ENCODE results near the gene ITGB3BP. TPM values are rescaled to one million over a fixed set of nuclear protein-coding genes. Genes with fewer than 3 reads are reported as not detected.

Gene ITGB3BP
- total RNA-seq, 2 donors from 2014 or later = 13.3 to 20.3 TPM

GRCh38 chr1:63537006-63537405 is 14.0 kb upstream of the ITGB3BP start:
- H3K4me1 Mint-ChIP-seq = no peaks in the 10 kb centered on the region
- H3K36me3 Mint-ChIP-seq (ENCODE audit: low read depth) = no peaks in the 10 kb centered on the region
- no peak for ATAC-seq
- no peaks in the 10 kb centered on the region for H3K27me3 Mint-ChIP-seq
- H3K27ac Mint-ChIP-seq = no peak overlapping the region
- no peak overlapping the region for H3K4me3 Mint-ChIP-seq
- H3K9me3 ChIP-seq (ENCODE audit: control insufficient read depth, low read length, poor library complexity, severe bottlenecking) = no peaks in the 10 kb centered on the region
- no peak for DNase-seq

- DNase-seq (no peak), ATAC-seq (no peak)
- no peaks in the 10 kb centered on the region for H3K9me3 ChIP-seq (ENCODE audit: control insufficient read depth, low read length, poor library complexity, severe bottlenecking)
- Mint-ChIP-seq H3K4me3 (no peak overlapping the region), H3K4me1 (peaks cover 2% of the 10 kb centered on the region), H3K27ac (no peak overlapping the region), H3K27me3 (no peaks in the 10 kb centered on the region), H3K36me3 (ENCODE audit: low read depth) (no peaks in the 10 kb centered on the region)
These were observed 11.4 kb upstream of the ITGB3BP start for GRCh38 chr1:63534406-63534805.

- no peaks in the 10 kb centered on the region for H3K36me3 Mint-ChIP-seq (ENCODE audit: low read depth)
- H3K4me1 Mint-ChIP-seq = peaks cover 2% of the 10 kb centered on the region
- DNase-seq (no peak), ATAC-seq (no peak)
- H3K27ac Mint-ChIP-seq = no peak overlapping the region
- no peak overlapping the region for H3K4me3 Mint-ChIP-seq
- no peaks in the 10 kb centered on the region for H3K27me3 Mint-ChIP-seq
- H3K9me3 ChIP-seq (ENCODE audit: control insufficient read depth, low read length, poor library complexity, severe bottlenecking) = no peaks in the 10 kb centered on the region
These were observed 10.9 kb upstream of the ITGB3BP start for GRCh38 chr1:63533931-63534330.

- no peaks in the 10 kb centered on the region for H3K9me3 ChIP-seq (ENCODE audit: control insufficient read depth, low read length, poor library complexity, severe bottlenecking)
- Mint-ChIP-seq H3K36me3 (ENCODE audit: low read depth) (no peaks in the 10 kb centered on the region), H3K27ac (no peak overlapping the region), H3K27me3 (no peaks in the 10 kb centered on the region), H3K4me3 (no peak overlapping the region), H3K4me1 (peaks cover 2% of the 10 kb centered on the region)
- DNase-seq (no peak), ATAC-seq (no peak)
These were observed 9.7 kb upstream of the ITGB3BP start for GRCh38 chr1:63532727-63533126.

- DNase-seq (no peak), ATAC-seq (no peak)
- Mint-ChIP-seq H3K4me3 (no peak overlapping the region), H3K4me1 (peaks cover 14% of the 10 kb centered on the region), H3K27ac (peak overlapping the region; percentile 97), H3K27me3 (no peaks in the 10 kb centered on the region), H3K36me3 (ENCODE audit: low read depth) (no peaks in the 10 kb centered on the region)
- H3K9me3 ChIP-seq (ENCODE audit: control insufficient read depth, low read length, poor library complexity, severe bottlenecking) = no peaks in the 10 kb centered on the region
These were observed 1.2 kb upstream of the ITGB3BP start for GRCh38 chr1:63524201-63524600.

GRCh38 chr1:63523738-63524137 is 713 bp upstream of the ITGB3BP start:
- Mint-ChIP-seq H3K36me3 (ENCODE audit: low read depth) (no peaks in the 10 kb centered on the region), H3K27ac (peak overlapping the region; percentile 97), H3K27me3 (no peaks in the 10 kb centered on the region), H3K4me3 (peak overlapping the region; percentile 97), H3K4me1 (peaks cover 14% of the 10 kb centered on the region)
- DNase-seq = no peak
- no peaks in the 10 kb centered on the region for H3K9me3 ChIP-seq (ENCODE audit: control insufficient read depth, low read length, poor library complexity, severe bottlenecking)
- peak; percentile 22 for ATAC-seq

GRCh38 chr1:63516629-63517028 is 6.4 kb downstream of the ITGB3BP start:
- Mint-ChIP-seq H3K4me1 (peaks cover 14% of the 10 kb centered on the region), H3K27ac (no peak overlapping the region), H3K4me3 (no peak overlapping the region), H3K36me3 (ENCODE audit: low read depth) (peaks cover 2% of the 10 kb centered on the region), H3K27me3 (no peaks in the 10 kb centered on the region)
- DNase-seq (no peak), ATAC-seq (no peak)
- H3K9me3 ChIP-seq (ENCODE audit: control insufficient read depth, low read length, poor library complexity, severe bottlenecking) = no peaks in the 10 kb centered on the region

GRCh38 chr1:63512584-63512983 is 10.4 kb downstream of the ITGB3BP start:
- Mint-ChIP-seq H3K4me1 (peaks cover 6% of the 10 kb centered on the region), H3K27ac (no peak overlapping the region), H3K27me3 (no peaks in the 10 kb centered on the region), H3K36me3 (ENCODE audit: low read depth) (peaks cover 2% of the 10 kb centered on the region), H3K4me3 (no peak overlapping the region)
- H3K9me3 ChIP-seq (ENCODE audit: control insufficient read depth, low read length, poor library complexity, severe bottlenecking) = no peaks in the 10 kb centered on the region
- no peak for DNase-seq
- no peak for ATAC-seq

GRCh38 chr1:63509718-63510117 is 13.3 kb downstream of the ITGB3BP start:
- H3K4me1 Mint-ChIP-seq = peaks cover 3% of the 10 kb centered on the region
- H3K4me3 Mint-ChIP-seq = no peak overlapping the region
- no peak overlapping the region for H3K27ac Mint-ChIP-seq
- no peaks in the 10 kb centered on the region for H3K27me3 Mint-ChIP-seq
- H3K36me3 Mint-ChIP-seq (ENCODE audit: low read depth) = peaks cover 2% of the 10 kb centered on the region
- DNase-seq (no peak), ATAC-seq (no peak)
- H3K9me3 ChIP-seq (ENCODE audit: control insufficient read depth, low read length, poor library complexity, severe bottlenecking) = no peaks in the 10 kb centered on the region

- no peaks in the 10 kb centered on the region for H3K4me1 Mint-ChIP-seq
These were observed 16.2 kb downstream of the ITGB3BP start for GRCh38 chr1:63506782-63507181.

GRCh38 chr1:63501256-63501655 is 21.8 kb downstream of the ITGB3BP start:
- H3K27ac Mint-ChIP-seq = no peak overlapping the region
- no peak for DNase-seq
- H3K27me3 Mint-ChIP-seq = no peaks in the 10 kb centered on the region
- H3K9me3 ChIP-seq (ENCODE audit: control insufficient read depth, low read length, poor library complexity, severe bottlenecking) = no peaks in the 10 kb centered on the region
- H3K4me3 Mint-ChIP-seq = no peak overlapping the region
- H3K4me1 Mint-ChIP-seq = no peaks in the 10 kb centered on the region
- ATAC-seq = no peak
- peaks cover 2% of the 10 kb centered on the region for H3K36me3 Mint-ChIP-seq (ENCODE audit: low read depth)

More at GRCh38 chr1:63506782-63507181, 16.2 kb downstream of the ITGB3BP start:
- Mint-ChIP-seq H3K27ac (no peak overlapping the region), H3K27me3 (no peaks in the 10 kb centered on the region), H3K4me3 (no peak overlapping the region), H3K36me3 (ENCODE audit: low read depth) (peaks cover 2% of the 10 kb centered on the region)
- DNase-seq (no peak), ATAC-seq (no peak)
- H3K9me3 ChIP-seq (ENCODE audit: control insufficient read depth, low read length, poor library complexity, severe bottlenecking) = no peaks in the 10 kb centered on the region

- no peak overlapping the region for H3K4me3 Mint-ChIP-seq
- H3K27ac Mint-ChIP-seq = no peak overlapping the region
- DNase-seq = no peak
- no peak for ATAC-seq
- H3K9me3 ChIP-seq (ENCODE audit: control insufficient read depth, low read length, poor library complexity, severe bottlenecking) = no peaks in the 10 kb centered on the region
- H3K27me3 Mint-ChIP-seq = no peaks in the 10 kb centered on the region
- peaks cover 2% of the 10 kb centered on the region for H3K36me3 Mint-ChIP-seq (ENCODE audit: low read depth)
- no peaks in the 10 kb centered on the region for H3K4me1 Mint-ChIP-seq
These were observed 24.9 kb downstream of the ITGB3BP start for GRCh38 chr1:63498106-63498505.

- H3K36me3 Mint-ChIP-seq (ENCODE audit: low read depth) = peaks cover 2% of the 10 kb centered on the region
- H3K4me3 Mint-ChIP-seq = no peak overlapping the region
- H3K9me3 ChIP-seq (ENCODE audit: control insufficient read depth, low read length, poor library complexity, severe bottlenecking) = no peaks in the 10 kb centered on the region
- H3K27me3 Mint-ChIP-seq = no peaks in the 10 kb centered on the region
- no peak for ATAC-seq
- H3K4me1 Mint-ChIP-seq = no peaks in the 10 kb centered on the region
- H3K27ac Mint-ChIP-seq = no peak overlapping the region
- DNase-seq = no peak
These were observed 25.4 kb downstream of the ITGB3BP start for GRCh38 chr1:63497577-63497976.

GRCh38 chr1:63487336-63488065 is 35.5 kb downstream of the ITGB3BP start:
- Mint-ChIP-seq H3K36me3 (ENCODE audit: low read depth) (peaks cover 4% of the 10 kb centered on the region), H3K4me3 (no peak overlapping the region), H3K27ac (no peak overlapping the region), H3K27me3 (no peaks in the 10 kb centered on the region), H3K4me1 (peaks cover 8% of the 10 kb centered on the region)
- no peak for DNase-seq
- ATAC-seq = no peak
- H3K9me3 ChIP-seq (ENCODE audit: control insufficient read depth, low read length, poor library complexity, severe bottlenecking) = no peaks in the 10 kb centered on the region
